ENCODE results near the gene MACROD2.

MACROD2 gene

DNA sequence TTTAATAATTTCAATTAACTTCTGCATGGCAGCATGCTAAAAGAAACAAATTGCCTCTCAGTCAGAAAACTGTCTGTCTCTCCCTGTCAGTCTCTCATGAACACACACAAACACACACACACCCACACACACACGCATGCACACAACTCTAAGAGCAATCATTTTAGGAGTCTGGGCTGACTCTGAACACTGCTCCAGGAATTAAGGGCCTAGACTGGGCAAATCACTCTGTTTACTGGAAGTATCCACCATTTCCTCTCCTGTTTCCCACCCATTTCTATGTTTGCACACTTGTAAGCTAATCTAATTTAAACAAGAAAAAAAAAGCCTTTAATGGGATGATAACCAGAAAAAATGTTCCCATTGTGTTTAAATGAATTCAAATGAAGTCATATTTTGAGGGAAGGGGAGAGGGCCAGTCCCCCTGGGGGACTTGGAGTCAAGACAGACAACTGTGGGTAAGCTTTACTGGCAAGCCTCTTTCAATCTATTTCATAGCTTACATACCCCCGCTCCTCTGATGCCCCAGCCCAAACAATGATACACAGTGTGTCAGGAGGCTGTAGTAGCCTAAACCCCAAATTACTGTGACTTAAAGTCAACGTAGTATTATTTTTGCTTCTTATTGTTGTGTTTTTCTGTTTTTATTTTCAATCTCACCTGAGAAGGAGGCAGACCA, 789.9 kb downstream of the MACROD2 start:
- Mint-ChIP-seq H3K9me3 (ENCODE audit: low read depth) (peaks cover 11% of the 10 kb centered on the region), H3K27me3 (no peaks in the 10 kb centered on the region), H3K4me1 (ENCODE audit: low read depth) (no peaks in the 10 kb centered on the region), H3K36me3 (no peaks in the 10 kb centered on the region), H3K27ac (no peak overlapping the region), H3K4me3 (no peak overlapping the region)

DNA sequence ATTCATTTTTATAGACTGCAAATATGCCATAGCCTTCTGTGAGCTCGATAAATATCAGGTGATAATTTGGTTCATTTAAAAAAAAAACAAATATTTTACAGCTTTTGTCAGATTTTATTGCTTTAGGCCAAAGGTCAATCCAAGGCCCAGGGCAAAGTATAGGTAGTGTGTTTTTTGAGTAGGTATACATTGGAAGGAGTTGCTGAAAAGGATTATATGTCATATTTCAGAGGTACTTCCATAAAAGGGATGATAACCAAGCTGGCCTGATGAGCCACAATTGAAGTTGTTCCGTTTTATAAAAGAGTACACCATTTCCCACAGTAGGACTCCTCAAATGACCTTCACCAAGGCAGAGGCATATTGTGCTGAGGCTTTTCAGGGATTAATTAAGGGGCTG, 794.9 kb downstream of the MACROD2 start:
- Mint-ChIP-seq H3K4me3 (no peak overlapping the region), H3K9me3 (ENCODE audit: low read depth) (no peaks in the 10 kb centered on the region), H3K27me3 (no peaks in the 10 kb centered on the region), H3K4me1 (ENCODE audit: low read depth) (no peaks in the 10 kb centered on the region), H3K27ac (no peak overlapping the region), H3K36me3 (no peaks in the 10 kb centered on the region)

DNA sequence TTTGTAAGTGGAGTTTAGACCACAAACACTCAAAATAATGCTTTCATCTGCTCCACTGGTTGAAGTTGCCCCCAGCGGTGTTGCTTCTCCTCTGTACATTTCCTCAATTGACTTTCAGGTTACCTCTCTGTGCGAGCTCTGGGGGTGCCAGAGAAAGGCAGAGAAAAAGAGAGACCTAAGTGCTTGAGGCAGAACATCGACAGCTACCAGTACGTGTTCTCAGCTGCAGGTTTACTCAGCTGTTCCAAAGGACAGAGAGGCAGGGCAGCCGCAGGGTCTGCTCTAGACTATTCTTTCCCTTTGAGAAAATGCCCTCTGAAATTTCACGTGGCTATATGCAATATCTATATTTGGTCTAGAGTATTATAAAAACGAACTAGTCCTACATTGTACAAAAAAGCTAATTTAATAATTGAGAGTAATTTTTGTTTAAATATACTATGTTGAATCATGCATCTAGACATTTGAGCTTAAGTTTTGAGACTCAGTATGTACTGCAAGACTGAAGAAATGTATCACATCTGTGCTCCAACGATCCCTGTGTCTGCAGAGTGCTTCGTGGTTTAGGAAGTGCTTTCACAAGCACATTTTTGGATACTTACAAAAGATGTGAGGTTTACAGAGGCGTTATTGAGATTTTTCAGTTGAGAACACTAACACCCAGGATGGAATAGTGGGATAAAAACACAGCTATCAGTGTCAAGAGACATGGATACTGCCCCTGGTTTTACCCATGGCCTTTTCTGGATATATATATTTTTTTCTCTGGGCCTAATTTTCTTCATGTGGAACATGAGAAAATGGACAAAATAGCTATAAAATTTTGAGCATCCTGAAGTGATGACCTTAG, 795.7 kb downstream of the MACROD2 start:
- Mint-ChIP-seq H3K9me3 (ENCODE audit: low read depth) (no peaks in the 10 kb centered on the region), H3K36me3 (no peaks in the 10 kb centered on the region), H3K27ac (no peak overlapping the region), H3K27me3 (no peaks in the 10 kb centered on the region), H3K4me3 (no peak overlapping the region), H3K4me1 (ENCODE audit: low read depth) (no peaks in the 10 kb centered on the region)

DNA sequence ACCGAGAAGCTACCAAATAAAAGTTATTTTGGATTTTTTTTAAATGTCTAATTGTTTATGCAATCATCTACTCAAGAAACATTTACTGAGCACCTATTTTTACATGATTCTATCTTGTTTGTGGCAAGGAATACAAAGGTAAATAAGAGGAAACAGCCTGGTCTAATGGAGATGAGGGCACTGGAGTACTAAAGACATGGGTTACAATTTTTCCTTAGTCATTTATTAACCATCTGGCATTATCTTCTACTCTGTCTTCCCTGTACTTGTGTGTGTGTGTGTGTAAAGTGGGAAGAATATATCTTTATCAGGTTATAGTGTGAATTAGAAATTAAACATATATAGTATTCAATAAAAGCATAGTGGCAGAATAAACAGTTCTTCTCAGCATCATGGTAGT, 797.6 kb downstream of the MACROD2 start:
- no peaks in the 10 kb centered on the region for H3K36me3 Mint-ChIP-seq
- no peak overlapping the region for H3K27ac Mint-ChIP-seq
- no peaks in the 10 kb centered on the region for H3K4me1 Mint-ChIP-seq (ENCODE audit: low read depth)
- peaks cover 10% of the 10 kb centered on the region for H3K9me3 Mint-ChIP-seq (ENCODE audit: low read depth)
- no peaks in the 10 kb centered on the region for H3K27me3 Mint-ChIP-seq
- no peak overlapping the region for H3K4me3 Mint-ChIP-seq

DNA sequence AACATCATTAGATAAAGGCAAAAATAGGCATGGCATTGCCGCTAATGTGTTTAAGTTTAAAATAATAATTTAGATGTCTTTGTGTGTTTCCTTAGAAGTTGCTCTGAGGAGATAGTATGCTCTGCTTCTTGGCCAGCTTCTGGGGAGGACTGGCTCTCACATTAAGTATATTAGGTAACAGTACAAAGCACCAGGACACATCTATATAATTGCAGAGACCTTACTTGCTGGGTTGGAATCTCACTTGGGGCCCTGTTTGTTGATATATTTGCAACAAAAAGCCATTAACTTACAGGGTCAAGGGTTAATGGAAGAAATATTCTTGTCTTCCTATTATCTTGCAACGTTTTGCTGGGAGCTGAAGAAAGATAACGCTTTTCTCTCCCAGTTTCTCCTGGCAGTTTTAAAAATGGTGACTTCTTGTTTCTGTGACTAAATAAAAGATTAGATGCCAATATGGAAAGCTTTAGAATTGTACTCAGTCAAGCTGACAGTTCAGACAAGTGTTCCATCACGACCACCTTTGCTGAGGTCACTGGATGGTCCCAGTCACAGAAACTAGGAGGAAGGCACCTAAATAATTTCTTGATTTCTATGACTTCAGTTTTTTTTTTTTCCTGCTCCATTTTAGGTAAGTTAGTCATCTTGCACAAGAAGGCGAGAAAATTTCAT, 804.4 kb downstream of the MACROD2 start:
- H3K27me3 Mint-ChIP-seq, result no peaks in the 10 kb centered on the region
- no peak overlapping the region for H3K27ac Mint-ChIP-seq
- H3K4me3 Mint-ChIP-seq, result no peak overlapping the region
- no peaks in the 10 kb centered on the region for H3K4me1 Mint-ChIP-seq (ENCODE audit: low read depth)
- H3K36me3 Mint-ChIP-seq, result no peaks in the 10 kb centered on the region
- peaks cover 14% of the 10 kb centered on the region for H3K9me3 Mint-ChIP-seq (ENCODE audit: low read depth)

DNA sequence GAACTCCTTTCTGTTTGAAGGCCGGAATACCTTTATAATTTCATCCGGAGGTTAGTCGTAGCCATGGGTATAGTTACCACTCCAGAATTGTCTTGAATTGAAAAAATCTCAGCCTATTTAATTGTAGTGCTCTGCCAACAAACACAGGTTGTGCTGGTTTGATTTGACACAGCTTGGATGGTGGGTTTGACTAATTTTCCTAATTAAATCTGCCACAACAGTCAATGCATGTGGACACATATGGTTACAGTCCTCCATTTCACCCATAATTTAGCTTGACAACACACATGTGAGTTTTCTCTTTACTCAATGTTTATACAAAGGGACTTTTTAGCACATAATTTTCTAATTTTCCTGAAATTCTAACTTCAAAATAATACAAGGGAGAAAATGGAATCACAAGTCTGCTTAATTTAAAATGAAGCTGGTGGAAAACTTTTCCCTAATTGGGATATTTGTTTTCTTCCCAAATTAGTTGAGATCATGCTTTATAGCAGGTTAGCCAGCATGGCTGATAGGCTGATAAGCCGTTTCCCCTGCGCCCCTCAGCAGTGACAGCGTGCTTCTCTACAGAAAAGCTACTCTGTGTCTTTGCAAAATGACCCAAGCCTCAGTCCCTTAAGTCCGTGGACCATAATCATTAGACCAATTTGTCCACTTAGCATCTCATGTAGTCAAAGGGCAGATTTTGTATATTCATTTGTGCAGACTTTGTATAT, 805.5 kb downstream of the MACROD2 start:
- no peaks in the 10 kb centered on the region for H3K4me1 Mint-ChIP-seq (ENCODE audit: low read depth)

DNA sequence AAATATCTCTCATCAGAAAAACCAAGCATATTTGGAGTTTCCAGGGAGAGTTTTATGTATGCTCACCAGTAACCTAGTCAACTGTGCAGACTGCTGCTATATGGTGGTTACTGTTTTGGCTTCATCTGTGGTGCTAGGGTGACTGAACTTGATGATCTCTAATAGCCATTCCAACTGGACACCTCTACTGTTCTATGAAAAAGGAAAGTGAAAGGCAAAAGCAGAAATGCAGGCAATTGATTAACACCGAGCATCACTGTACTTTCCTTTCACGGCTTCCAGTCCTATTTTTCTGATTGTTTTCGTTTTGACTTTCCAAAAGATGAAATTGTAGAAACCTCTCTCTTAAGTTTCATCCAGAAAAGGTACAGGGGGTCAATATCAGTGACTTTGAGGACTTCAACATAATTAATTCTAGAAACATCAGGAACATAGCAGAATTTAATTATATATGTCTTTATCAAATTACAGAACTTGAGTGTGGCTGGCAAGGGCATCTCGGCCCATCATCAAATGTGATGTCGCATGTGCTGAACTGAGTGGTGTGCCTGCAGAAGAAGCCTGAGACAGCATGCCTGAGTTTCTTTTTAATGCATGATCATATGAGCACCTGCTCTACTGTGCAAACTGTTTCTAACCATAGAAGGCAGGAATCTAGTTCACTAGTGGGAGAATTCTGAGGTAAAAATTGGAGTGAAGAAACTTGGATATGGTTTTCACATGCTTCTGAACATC, 806.4 kb downstream of the MACROD2 start:
- peaks cover 15% of the 10 kb centered on the region for H3K9me3 Mint-ChIP-seq (ENCODE audit: low read depth)
- H3K36me3 Mint-ChIP-seq, result no peaks in the 10 kb centered on the region
- H3K27me3 Mint-ChIP-seq, result no peaks in the 10 kb centered on the region
- no peak overlapping the region for H3K27ac Mint-ChIP-seq
- H3K4me3 Mint-ChIP-seq, result no peak overlapping the region
- no peaks in the 10 kb centered on the region for H3K4me1 Mint-ChIP-seq (ENCODE audit: low read depth)

More for the DNA sequence above, 805.5 kb downstream of the MACROD2 start:
- Mint-ChIP-seq H3K27ac (no peak overlapping the region), H3K9me3 (ENCODE audit: low read depth) (peaks cover 15% of the 10 kb centered on the region), H3K27me3 (no peaks in the 10 kb centered on the region), H3K4me3 (no peak overlapping the region), H3K36me3 (no peaks in the 10 kb centered on the region)

DNA sequence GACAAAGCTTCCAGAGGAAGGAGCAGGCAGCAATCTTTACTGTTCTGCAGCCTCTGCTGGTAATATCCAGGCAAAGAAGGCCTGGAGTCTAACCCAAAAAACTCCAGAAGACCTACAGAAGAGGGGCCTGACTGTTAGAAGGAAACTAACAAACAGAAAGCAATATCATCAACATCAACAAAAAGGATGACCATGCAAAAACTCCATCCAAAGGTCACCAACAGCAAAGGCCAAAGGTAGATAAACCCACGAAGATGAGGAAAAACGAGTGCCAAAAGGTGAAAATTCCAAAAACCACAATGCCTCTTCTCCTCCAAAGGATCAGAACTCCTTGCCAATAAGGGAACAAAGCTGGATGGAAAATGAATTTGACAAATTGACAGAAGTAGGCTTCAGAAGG, 811.9 kb downstream of the MACROD2 start:
- Mint-ChIP-seq H3K4me3 (no peak overlapping the region), H3K27ac (no peak overlapping the region), H3K9me3 (ENCODE audit: low read depth) (peaks cover 10% of the 10 kb centered on the region), H3K27me3 (no peaks in the 10 kb centered on the region), H3K36me3 (no peaks in the 10 kb centered on the region), H3K4me1 (ENCODE audit: low read depth) (no peaks in the 10 kb centered on the region)

DNA sequence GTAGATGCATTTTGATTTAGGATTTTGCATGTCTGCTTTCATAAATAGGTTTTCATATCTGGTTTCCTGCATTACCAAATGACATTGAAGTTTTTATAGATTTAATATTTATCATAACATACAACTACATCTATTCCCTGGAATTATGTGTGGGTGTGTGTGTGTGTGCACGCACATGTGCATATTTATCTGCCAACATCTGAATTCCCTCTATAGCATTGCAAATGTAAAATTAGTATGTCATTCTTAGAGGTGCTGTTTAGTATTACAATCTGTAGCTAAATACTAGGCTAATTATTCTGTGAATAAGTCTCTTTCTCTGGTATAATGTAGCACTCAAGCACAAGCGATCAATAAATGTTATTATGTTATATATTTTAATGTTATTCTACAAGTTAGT, 820.0 kb downstream of the MACROD2 start:
- Mint-ChIP-seq H3K4me1 (ENCODE audit: low read depth) (no peaks in the 10 kb centered on the region), H3K9me3 (ENCODE audit: low read depth) (peaks cover 3% of the 10 kb centered on the region), H3K27me3 (no peaks in the 10 kb centered on the region), H3K36me3 (no peaks in the 10 kb centered on the region), H3K4me3 (no peak overlapping the region), H3K27ac (no peak overlapping the region)

DNA sequence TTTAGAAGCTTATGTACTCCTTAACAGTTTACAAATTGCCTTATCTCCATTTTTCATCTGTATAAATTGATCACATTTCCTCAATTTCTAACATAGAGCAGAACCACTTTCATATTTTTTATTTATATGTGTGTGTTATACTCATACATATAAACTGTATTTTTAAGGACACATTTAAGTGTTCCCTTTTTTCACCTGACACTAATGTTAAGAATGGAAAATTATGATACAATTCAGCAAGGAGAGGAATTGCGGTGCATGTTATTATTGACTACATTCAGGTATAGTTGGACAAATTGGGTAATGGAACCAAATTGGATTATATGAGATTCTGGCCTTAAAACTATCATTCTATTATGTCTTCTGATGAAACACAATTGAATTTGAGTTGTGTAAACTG, 821.2 kb downstream of the MACROD2 start:
- no peaks in the 10 kb centered on the region for H3K4me1 Mint-ChIP-seq (ENCODE audit: low read depth)
- no peak overlapping the region for H3K27ac Mint-ChIP-seq
- no peak overlapping the region for H3K4me3 Mint-ChIP-seq
- no peaks in the 10 kb centered on the region for H3K36me3 Mint-ChIP-seq
- H3K9me3 Mint-ChIP-seq (ENCODE audit: low read depth), result peaks cover 3% of the 10 kb centered on the region
- no peaks in the 10 kb centered on the region for H3K27me3 Mint-ChIP-seq

DNA sequence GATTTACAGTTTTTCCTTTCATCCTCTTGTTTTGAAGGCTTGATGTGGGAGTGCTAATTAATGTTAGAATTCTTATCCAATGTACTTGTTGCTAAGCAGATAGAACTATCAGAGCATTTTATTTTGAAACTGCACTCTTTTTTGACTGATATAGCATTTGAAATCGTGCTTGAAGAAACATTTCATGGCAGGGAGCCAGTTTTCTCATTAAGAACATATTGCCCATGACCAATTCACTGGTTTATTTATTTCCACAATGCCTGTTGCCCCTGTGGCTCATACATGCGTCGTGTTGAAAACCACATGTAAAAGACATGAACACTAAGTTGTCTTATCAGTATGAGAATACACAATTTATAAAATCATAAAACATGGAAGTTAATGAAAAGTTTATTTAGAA, 821.8 kb downstream of the MACROD2 start:
- Mint-ChIP-seq H3K4me1 (ENCODE audit: low read depth) (no peaks in the 10 kb centered on the region), H3K27me3 (no peaks in the 10 kb centered on the region), H3K4me3 (no peak overlapping the region), H3K9me3 (ENCODE audit: low read depth) (peaks cover 3% of the 10 kb centered on the region), H3K27ac (no peak overlapping the region), H3K36me3 (no peaks in the 10 kb centered on the region)

DNA sequence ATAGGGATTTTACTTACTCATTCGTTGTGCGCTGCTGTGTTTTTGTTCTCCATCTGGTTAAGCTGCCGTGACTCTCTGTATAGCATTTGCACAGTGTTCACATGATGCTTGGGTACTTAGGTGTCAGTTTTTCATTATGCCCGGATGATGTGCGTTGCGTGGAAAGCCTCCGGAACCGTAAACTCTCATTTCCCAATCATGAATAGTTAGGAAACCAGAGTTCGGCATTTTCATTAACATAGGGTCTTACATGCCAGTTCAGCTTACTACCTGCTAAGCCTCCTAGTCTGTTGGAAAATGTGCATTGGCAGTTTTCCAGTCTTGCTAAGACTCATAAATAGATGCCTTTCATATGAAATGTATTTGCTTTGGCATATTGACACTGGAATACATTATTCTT, 825.5 kb downstream of the MACROD2 start:
- no peak overlapping the region for H3K4me3 Mint-ChIP-seq
- H3K36me3 Mint-ChIP-seq, result no peaks in the 10 kb centered on the region
- H3K4me1 Mint-ChIP-seq (ENCODE audit: low read depth), result no peaks in the 10 kb centered on the region
- peaks cover 3% of the 10 kb centered on the region for H3K9me3 Mint-ChIP-seq (ENCODE audit: low read depth)
- H3K27me3 Mint-ChIP-seq, result no peaks in the 10 kb centered on the region
- no peak overlapping the region for H3K27ac Mint-ChIP-seq

DNA sequence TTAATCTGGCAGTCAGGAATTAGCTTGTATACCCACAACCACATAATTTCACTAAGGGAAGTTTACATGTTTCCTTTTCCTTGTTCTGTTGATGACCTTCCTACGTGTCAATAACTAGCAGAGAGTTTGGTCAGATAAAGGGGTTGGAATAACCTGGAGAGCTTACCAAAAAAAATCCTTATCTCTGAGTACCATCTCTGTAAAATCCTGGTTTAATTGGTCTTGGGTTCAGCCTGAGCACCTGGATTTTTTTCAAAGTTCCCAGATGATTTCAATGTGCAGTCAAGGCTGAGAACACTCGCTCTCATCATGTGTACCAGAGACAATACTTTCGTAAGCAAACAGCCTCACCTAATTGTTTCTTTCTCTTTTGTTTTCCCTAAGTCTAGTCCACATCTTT, 825.9 kb downstream of the MACROD2 start:
- H3K4me3 Mint-ChIP-seq, result no peak overlapping the region

DNA sequence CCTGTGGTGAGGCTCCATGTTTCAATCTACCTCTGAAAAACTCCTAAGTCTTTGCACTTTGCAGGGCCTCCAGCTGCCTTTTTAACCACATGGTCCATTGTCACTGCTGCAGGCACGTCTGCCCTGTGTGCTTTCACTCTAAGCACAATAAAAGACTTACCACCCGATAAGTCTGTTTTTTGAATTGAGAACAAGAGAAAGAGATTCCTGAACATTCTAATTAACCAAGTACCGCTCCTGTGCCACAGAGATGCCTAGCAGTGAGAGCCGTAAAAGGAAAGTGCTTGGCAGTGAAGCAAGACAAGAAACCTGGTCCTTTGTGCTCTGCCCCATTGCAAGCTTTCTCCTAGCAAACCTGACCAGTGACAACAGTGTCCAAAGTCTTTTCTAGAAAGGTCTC, 829.7 kb downstream of the MACROD2 start:
- no peaks in the 10 kb centered on the region for H3K36me3 Mint-ChIP-seq
- H3K4me3 Mint-ChIP-seq, result no peak overlapping the region
- peaks cover 3% of the 10 kb centered on the region for H3K9me3 Mint-ChIP-seq (ENCODE audit: low read depth)
- no peaks in the 10 kb centered on the region for H3K4me1 Mint-ChIP-seq (ENCODE audit: low read depth)
- H3K27ac Mint-ChIP-seq, result no peak overlapping the region
- no peaks in the 10 kb centered on the region for H3K27me3 Mint-ChIP-seq

More for the DNA sequence above, 825.9 kb downstream of the MACROD2 start:
- Mint-ChIP-seq H3K4me1 (ENCODE audit: low read depth) (no peaks in the 10 kb centered on the region), H3K9me3 (ENCODE audit: low read depth) (peaks cover 3% of the 10 kb centered on the region), H3K27me3 (no peaks in the 10 kb centered on the region), H3K27ac (no peak overlapping the region), H3K36me3 (no peaks in the 10 kb centered on the region)
